Liver (tissue), 9 donors: ENCODE results near the gene CCSAP. TPM values are rescaled to one million over a fixed set of nuclear protein-coding genes. Genes with fewer than 3 reads are reported as not detected.

ENCODE experiments used
- DNase-seq: peaks from one replicate; pipeline ENCODE4 v3.0.0-alpha.2; 2017; ENCODE audit warnings: low spot score
- H3K27ac ChIP-seq, 2 donors: one replicate each; pipeline ENCODE4 v1.7.0; 2013; ENCODE audit warnings: inconsistent platforms in 2 of 2, low read length in 2 of 2, control low read depth in 1 of 2, low read depth in 1 of 2, mild to moderate bottlenecking in 1 of 2
- H3K27me3 ChIP-seq, 4 donors: one replicate each; pipeline versions ENCODE4 v1.6.1 to v1.7.0; 2013; ENCODE audit warnings: low read length in 3 of 4, inconsistent platforms in 1 of 4, mild to moderate bottlenecking in 1 of 4, moderate library complexity in 1 of 4; ENCODE audit not compliant: control insufficient read depth in 4 of 4, insufficient read depth in 4 of 4
- H3K36me3 ChIP-seq, 4 donors: one replicate each; pipeline versions ENCODE4 v1.6.1 to v1.7.0; 2013; ENCODE audit warnings: low read length in 3 of 4, mild to moderate bottlenecking in 3 of 4, low read depth in 1 of 4, moderate library complexity in 1 of 4; ENCODE audit not compliant: control insufficient read depth in 4 of 4, insufficient read depth in 3 of 4
- H3K4me1 ChIP-seq, 4 donors: one replicate each; pipeline versions ENCODE4 v1.6.1 to v1.7.0; 2013; ENCODE audit warnings: low read length in 3 of 4, mild to moderate bottlenecking in 3 of 4, moderate library complexity in 1 of 4; ENCODE audit not compliant: control insufficient read depth in 4 of 4, insufficient read depth in 4 of 4
- H3K4me3 ChIP-seq, 3 donors: one replicate each; pipeline versions ENCODE4 v1.6.1 to v1.7.0; 2013; ENCODE audit warnings: low read length in 3 of 3, control low read depth in 1 of 3, low read depth in 1 of 3, mild to moderate bottlenecking in 1 of 3
- H3K9ac ChIP-seq, 2 donors: one replicate each; pipeline ENCODE4 v1.7.0; 2013; ENCODE audit warnings: low read length in 2 of 2, mild to moderate bottlenecking in 2 of 2, moderate library complexity in 2 of 2, control low read depth in 1 of 2, low read depth in 1 of 2
- H3K9me3 ChIP-seq, 4 donors: one replicate each; pipeline versions ENCODE4 v1.6.1 to v1.7.0; 2013; ENCODE audit warnings: low read length in 3 of 4; ENCODE audit not compliant: control insufficient read depth in 4 of 4
- EGR1 ChIP-seq, 2 donors: IDR thresholded peaks; 2 replicates each; pipeline ENCODE4 v1.6.1; 2016 to 2018; ENCODE audit warnings: antibody characterized with exemption in 2 of 2, low read depth in 2 of 2
- FOXA2 ChIP-seq: IDR thresholded peaks from 2 replicates; pipeline ENCODE4 v1.6.1; 2016; ENCODE audit warnings: antibody characterized with exemption
- HNF4A ChIP-seq, 2 donors: conservative IDR thresholded peaks; 2 replicates each; pipeline ENCODE4 v1.6.1; 2016; ENCODE audit warnings: antibody characterized with exemption in 2 of 2, mild to moderate bottlenecking in 2 of 2
- JUND ChIP-seq, 2 donors: IDR thresholded peaks; 2 replicates each; pipeline ENCODE4 v1.6.1; 2016; ENCODE audit warnings: antibody characterized with exemption in 2 of 2
- NR2F2 ChIP-seq: IDR thresholded peaks from 2 replicates; pipeline ENCODE4 v1.6.1; 2016; ENCODE audit warnings: antibody characterized with exemption
- RAD21 ChIP-seq, 2 donors: IDR thresholded peaks; 2 replicates each; pipeline ENCODE4 v1.6.1; 2016; ENCODE audit warnings: antibody characterized with exemption in 2 of 2, mild to moderate bottlenecking in 2 of 2
- RXRA ChIP-seq, 2 donors: IDR thresholded peaks; 2 replicates each; pipeline ENCODE4 v1.6.1; 2017 to 2018; ENCODE audit warnings: antibody characterized with exemption in 2 of 2, mild to moderate bottlenecking in 1 of 2
- SP1 ChIP-seq: IDR thresholded peaks from 2 replicates; pipeline ENCODE4 v1.6.1; 2018; ENCODE audit warnings: antibody characterized with exemption, mild to moderate bottlenecking
- TAF1 ChIP-seq: conservative IDR thresholded peaks from 2 replicates; pipeline ENCODE4 v1.6.1; 2016; ENCODE audit warnings: antibody characterized with exemption, mild to moderate bottlenecking
- YY1 ChIP-seq: IDR thresholded peaks from 2 replicates; pipeline ENCODE4 v1.6.1; 2016; ENCODE audit warnings: antibody characterized with exemption, mild to moderate bottlenecking
- WGBS: extraction: QIAGEN DNeasy Blood & Tissue Kit; methylation state at CpG from one replicate; pipeline ENCODE4 v1.1.7; 2013; 5-methylcytosine and 5-hydroxymethylcytosine counted together
- polyA plus RNA-seq, 2 donors: library from polyadenylated mRNA; stranded (reverse) in 1 of 2; unstranded in 1 of 2; fragments of 200-250 nt in 1 of 2; fragments of >200 nt in 1 of 2; fragmentation: Nextera tagmentation in 1 of 2; extraction: Ambion mirVana in 1 of 2; gene quantifications; one replicate each; pipeline versions ENCODE4 v1.2.1 to v1.2.3, GENCODE V29; 2013 to 2015
- total RNA-seq, 2 donors: library from RNA; depleted of rRNA; stranded (reverse); fragments of >200 nt; gene quantifications; one replicate each; pipeline ENCODE4 v1.2.3, GENCODE V29; 2014
- TF ChIP-seq, protein P1 (sequence below): IDR thresholded peaks from 2 replicates; pipeline ENCODE4 v1.6.1; 2016; ENCODE audit warnings: antibody characterized with exemption
- TF ChIP-seq, protein P2 (sequence below): IDR thresholded peaks from 2 replicates; pipeline ENCODE4 v1.6.1; 2016; ENCODE audit warnings: antibody characterized with exemption
- TF ChIP-seq, protein P3 (sequence below): IDR thresholded peaks from 2 replicates; pipeline ENCODE4 v1.6.1; 2016; ENCODE audit warnings: antibody characterized with exemption
- TF ChIP-seq, protein P4 (sequence below): IDR thresholded peaks from 2 replicates; pipeline ENCODE4 v1.6.1; 2016; ENCODE audit warnings: antibody characterized with exemption, mild to moderate bottlenecking
- TF ChIP-seq, protein P5 (sequence below): fragments of 150-350 bp; IDR thresholded peaks from 2 replicates; pipeline ENCODE4 v1.5.1; 2017; ENCODE audit warnings: improper control_type of control experiment, low read depth, low read length; ENCODE audit not compliant: missing input control
- donor health status: healthy.
- donor health status: healthy.
- donor health status: healthy.
- donor health status: healthy.
- donor health status: healthy.

CCSAP gene
- total and polyA plus RNA-seq, 4 donors = 0.77 to 4.6 (median 1.7) TPM

DNA sequence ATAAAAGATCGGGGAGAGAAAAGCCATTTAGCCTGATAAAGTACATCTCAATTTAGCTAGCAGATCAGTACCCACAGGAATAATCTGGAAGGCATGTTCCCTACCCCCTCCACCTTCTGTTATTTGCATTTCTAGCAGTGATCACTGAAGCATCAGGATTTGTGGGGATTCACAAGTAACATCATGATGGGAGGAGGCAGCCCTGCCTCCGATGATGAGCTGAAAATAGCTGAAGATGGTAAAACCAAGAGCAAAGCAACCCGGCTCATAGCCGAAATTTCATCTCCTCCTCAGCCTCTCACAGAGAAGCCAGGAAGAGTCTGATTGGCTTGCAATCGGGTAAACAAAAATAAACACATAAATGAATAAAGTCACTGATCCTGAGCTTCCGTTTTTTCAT is 2.4 kb downstream of the CCSAP start:
- 94% methylated on average over 6 of the region's 6 CpGs for WGBS
- Histone ChIP-seq H3K36me3 (no peaks in the 10 kb centered on the region), H3K27me3 (no peaks in the 10 kb centered on the region), H3K9ac (no peak overlapping the region), H3K9me3 (no peaks in the 10 kb centered on the region), H3K27ac (no peak overlapping the region), H3K4me1 (peaks cover 6 to 17% (median 11%) of the 10 kb centered on the region in 4 donors), H3K4me3 (no peak overlapping the region)
- DNase-seq = no peak
- TF ChIP-seq, protein P1, sequence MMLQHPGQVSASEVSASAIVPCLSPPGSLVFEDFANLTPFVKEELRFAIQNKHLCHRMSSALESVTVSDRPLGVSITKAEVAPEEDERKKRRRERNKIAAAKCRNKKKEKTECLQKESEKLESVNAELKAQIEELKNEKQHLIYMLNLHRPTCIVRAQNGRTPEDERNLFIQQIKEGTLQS = no peak
- TF ChIP-seq JUND (IDR thresholded peaks at IDR 0.05) (no peak), TAF1 (no peak), HNF4A (conservative IDR thresholded peaks at IDR 0.05) (no peak), EGR1 (IDR thresholded peaks at IDR 0.05; ENCODE audit: low read depth in 2 of 2) (no peak), NR2F2 (no peak), RAD21 (IDR thresholded peaks at IDR 0.05) (no peak), RXRA (IDR thresholded peaks at IDR 0.05) (no peak), SP1 (no peak)
- TF ChIP-seq, protein P2, sequence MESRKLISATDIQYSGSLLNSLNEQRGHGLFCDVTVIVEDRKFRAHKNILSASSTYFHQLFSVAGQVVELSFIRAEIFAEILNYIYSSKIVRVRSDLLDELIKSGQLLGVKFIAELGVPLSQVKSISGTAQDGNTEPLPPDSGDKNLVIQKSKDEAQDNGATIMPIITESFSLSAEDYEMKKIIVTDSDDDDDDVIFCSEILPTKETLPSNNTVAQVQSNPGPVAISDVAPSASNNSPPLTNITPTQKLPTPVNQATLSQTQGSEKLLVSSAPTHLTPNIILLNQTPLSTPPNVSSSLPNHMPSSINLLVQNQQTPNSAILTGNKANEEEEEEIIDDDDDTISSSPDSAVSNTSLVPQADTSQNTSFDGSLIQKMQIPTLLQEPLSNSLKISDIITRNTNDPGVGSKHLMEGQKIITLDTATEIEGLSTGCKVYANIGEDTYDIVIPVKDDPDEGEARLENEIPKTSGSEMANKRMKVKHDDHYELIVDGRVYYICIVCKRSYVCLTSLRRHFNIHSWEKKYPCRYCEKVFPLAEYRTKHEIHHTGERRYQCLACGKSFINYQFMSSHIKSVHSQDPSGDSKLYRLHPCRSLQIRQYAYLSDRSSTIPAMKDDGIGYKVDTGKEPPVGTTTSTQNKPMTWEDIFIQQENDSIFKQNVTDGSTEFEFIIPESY = no peak
- TF ChIP-seq, protein P3, sequence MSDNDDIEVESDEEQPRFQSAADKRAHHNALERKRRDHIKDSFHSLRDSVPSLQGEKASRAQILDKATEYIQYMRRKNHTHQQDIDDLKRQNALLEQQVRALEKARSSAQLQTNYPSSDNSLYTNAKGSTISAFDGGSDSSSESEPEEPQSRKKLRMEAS = no peak
- TF ChIP-seq, protein P4, sequence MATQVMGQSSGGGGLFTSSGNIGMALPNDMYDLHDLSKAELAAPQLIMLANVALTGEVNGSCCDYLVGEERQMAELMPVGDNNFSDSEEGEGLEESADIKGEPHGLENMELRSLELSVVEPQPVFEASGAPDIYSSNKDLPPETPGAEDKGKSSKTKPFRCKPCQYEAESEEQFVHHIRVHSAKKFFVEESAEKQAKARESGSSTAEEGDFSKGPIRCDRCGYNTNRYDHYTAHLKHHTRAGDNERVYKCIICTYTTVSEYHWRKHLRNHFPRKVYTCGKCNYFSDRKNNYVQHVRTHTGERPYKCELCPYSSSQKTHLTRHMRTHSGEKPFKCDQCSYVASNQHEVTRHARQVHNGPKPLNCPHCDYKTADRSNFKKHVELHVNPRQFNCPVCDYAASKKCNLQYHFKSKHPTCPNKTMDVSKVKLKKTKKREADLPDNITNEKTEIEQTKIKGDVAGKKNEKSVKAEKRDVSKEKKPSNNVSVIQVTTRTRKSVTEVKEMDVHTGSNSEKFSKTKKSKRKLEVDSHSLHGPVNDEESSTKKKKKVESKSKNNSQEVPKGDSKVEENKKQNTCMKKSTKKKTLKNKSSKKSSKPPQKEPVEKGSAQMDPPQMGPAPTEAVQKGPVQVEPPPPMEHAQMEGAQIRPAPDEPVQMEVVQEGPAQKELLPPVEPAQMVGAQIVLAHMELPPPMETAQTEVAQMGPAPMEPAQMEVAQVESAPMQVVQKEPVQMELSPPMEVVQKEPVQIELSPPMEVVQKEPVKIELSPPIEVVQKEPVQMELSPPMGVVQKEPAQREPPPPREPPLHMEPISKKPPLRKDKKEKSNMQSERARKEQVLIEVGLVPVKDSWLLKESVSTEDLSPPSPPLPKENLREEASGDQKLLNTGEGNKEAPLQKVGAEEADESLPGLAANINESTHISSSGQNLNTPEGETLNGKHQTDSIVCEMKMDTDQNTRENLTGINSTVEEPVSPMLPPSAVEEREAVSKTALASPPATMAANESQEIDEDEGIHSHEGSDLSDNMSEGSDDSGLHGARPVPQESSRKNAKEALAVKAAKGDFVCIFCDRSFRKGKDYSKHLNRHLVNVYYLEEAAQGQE = no peak
- TF ChIP-seq, protein P5, sequence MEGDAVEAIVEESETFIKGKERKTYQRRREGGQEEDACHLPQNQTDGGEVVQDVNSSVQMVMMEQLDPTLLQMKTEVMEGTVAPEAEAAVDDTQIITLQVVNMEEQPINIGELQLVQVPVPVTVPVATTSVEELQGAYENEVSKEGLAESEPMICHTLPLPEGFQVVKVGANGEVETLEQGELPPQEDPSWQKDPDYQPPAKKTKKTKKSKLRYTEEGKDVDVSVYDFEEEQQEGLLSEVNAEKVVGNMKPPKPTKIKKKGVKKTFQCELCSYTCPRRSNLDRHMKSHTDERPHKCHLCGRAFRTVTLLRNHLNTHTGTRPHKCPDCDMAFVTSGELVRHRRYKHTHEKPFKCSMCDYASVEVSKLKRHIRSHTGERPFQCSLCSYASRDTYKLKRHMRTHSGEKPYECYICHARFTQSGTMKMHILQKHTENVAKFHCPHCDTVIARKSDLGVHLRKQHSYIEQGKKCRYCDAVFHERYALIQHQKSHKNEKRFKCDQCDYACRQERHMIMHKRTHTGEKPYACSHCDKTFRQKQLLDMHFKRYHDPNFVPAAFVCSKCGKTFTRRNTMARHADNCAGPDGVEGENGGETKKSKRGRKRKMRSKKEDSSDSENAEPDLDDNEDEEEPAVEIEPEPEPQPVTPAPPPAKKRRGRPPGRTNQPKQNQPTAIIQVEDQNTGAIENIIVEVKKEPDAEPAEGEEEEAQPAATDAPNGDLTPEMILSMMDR = no peak

DNA sequence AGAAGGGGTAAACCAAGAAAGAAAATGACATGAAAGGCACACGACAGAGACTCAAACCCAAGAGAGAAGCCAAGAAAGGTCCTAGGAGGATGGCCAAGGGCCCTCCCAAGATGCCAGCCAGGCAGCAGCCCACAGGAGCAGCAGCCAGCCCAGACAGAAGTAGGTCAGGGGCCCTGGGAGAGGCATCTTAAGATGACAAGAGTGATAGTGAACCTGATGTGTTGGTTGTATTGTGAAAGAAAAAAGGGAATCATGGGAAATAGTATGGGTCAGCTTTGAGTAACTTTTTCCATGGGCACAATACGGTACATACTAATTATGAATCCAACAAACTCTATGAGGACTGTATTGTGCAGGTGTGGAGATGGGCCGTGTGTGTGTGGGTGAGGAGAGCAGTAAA is 3.3 kb downstream of the CCSAP start:
- H3K9ac ChIP-seq = no peak overlapping the region
- H3K4me1 ChIP-seq = peaks cover 6 to 17% (median 11%) of the 10 kb centered on the region in 4 donors
- DNase-seq = no peak
- no peaks in the 10 kb centered on the region for H3K36me3 ChIP-seq
- H3K27me3 ChIP-seq = no peaks in the 10 kb centered on the region
- H3K4me3 ChIP-seq = no peak overlapping the region
- no peaks in the 10 kb centered on the region for H3K9me3 ChIP-seq
- WGBS = 94% methylated on average over 3 of the region's 3 CpGs
- no peak overlapping the region for H3K27ac ChIP-seq
- TF ChIP-seq, protein P2 = no peak
- no peak for TF ChIP-seq HNF4A (conservative IDR thresholded peaks at IDR 0.05)
- TF ChIP-seq, protein P5 = no peak
- no peak for TF ChIP-seq FOXA2
- no peak for TF ChIP-seq SP1
- TF ChIP-seq, protein P3 = no peak
- TF ChIP-seq, protein P4 = no peak
- no peak for TF ChIP-seq YY1
